Retinal pigment epithelial cell (primary cell): ENCODE results near the gene HPD.
"Not testable (repeated sequence)": the region's sequence is repeated elsewhere in the genome, so short reads cannot be mapped to it uniquely, and the experiment has no call there.

Experiments used
- DNase-seq: peaks from one replicate; pipeline ENCODE4 v3.0.0-alpha.2; 2010; ENCODE audit warnings: low read depth
- H3K4me3 ChIP-seq: 2 replicates; pipeline ENCODE4 v1.5.1; 2011; ENCODE audit warnings: mild to moderate bottlenecking, low read length, control low read depth, moderate library complexity
- CTCF ChIP-seq: conservative IDR thresholded peaks from 2 replicates; pipeline ENCODE4 v1.5.1; 2011; ENCODE audit warnings: low read depth, low read length, control low read depth, inconsistent platforms

Gene HPD

GRCh38 chr12:121875582-121875981 lies 16.9 kb upstream of the HPD start:
- no peak for DNase-seq
- no peak for TF ChIP-seq CTCF
- H3K4me3 ChIP-seq = no peak overlapping the region

GRCh38 chr12:121874071-121874470 lies 15.4 kb upstream of the HPD start:
- H3K4me3 ChIP-seq = no peak overlapping the region
- no peak for DNase-seq
- no peak for TF ChIP-seq CTCF

- H3K4me3 ChIP-seq = no peak overlapping the region
- no peak for TF ChIP-seq CTCF
- no peak for DNase-seq
Measured at GRCh38 chr12:121873216-121873569, 14.5 kb upstream of the HPD start.

- TF ChIP-seq CTCF = no peak
- peak; percentile 20 for DNase-seq
- H3K4me3 ChIP-seq = no peak overlapping the region
Measured at GRCh38 chr12:121872546-121873215, 14.0 kb upstream of the HPD start.

- no peak for TF ChIP-seq CTCF
- no peak overlapping the region for H3K4me3 ChIP-seq
- DNase-seq = no peak
Measured at GRCh38 chr12:121871467-121871866, 12.8 kb upstream of the HPD start.

- not testable (repeated sequence) for H3K4me3 ChIP-seq, DNase-seq
Measured at GRCh38 chr12:121869229-121869628, 10.6 kb upstream of the HPD start.

- DNase-seq = no peak
- no peak for TF ChIP-seq CTCF
- no peak overlapping the region for H3K4me3 ChIP-seq
Measured at GRCh38 chr12:121866331-121866730, 7.7 kb upstream of the HPD start.
